ENCODE results near the gene DBT. TPM values are rescaled to one million over a fixed set of nuclear protein-coding genes. Genes with fewer than 3 reads are reported as not detected.
"Not testable (repeated sequence)": the region's sequence is repeated elsewhere in the genome, so short reads cannot be mapped to it uniquely, and the experiment has no call there.

The DBT gene
- total RNA-seq, 1 donor from 2014 or later, result 7.4 TPM

- TF ChIP-seq CTCF (IDR thresholded peaks at IDR 0.05; ENCODE audit: insufficient read depth, low read length, poor library complexity, severe bottlenecking), result no peak
- Histone ChIP-seq H3K27me3 (ENCODE audit: control insufficient read depth, insufficient read depth, low read length) (no peaks in the 10 kb centered on the region), H3K36me3 (ENCODE audit: control insufficient read depth, insufficient read depth, low read length) (no peaks in the 10 kb centered on the region), H3K4me3 (ENCODE audit: low read depth, low read length) (no peak overlapping the region)
- no peak for DNase-seq (ENCODE audit: low read depth)
These were observed 31.8 kb downstream of the DBT start for GRCh38 chr1:100217834-100218233.

- H3K36me3 ChIP-seq (ENCODE audit: control insufficient read depth, insufficient read depth, low read length), result no peaks in the 10 kb centered on the region
- H3K4me3 ChIP-seq (ENCODE audit: low read depth, low read length), result no peak overlapping the region
- no peak for DNase-seq (ENCODE audit: low read depth)
- no peak for TF ChIP-seq CTCF (IDR thresholded peaks at IDR 0.05; ENCODE audit: insufficient read depth, low read length, poor library complexity, severe bottlenecking)
- H3K27me3 ChIP-seq (ENCODE audit: control insufficient read depth, insufficient read depth, low read length), result no peaks in the 10 kb centered on the region
These were observed 34.5 kb downstream of the DBT start for GRCh38 chr1:100215101-100215500.

GRCh38 chr1:100213141-100213540 is 36.5 kb downstream of the DBT start:
- H3K27me3 ChIP-seq (ENCODE audit: control insufficient read depth, insufficient read depth, low read length), result no peaks in the 10 kb centered on the region
- no peaks in the 10 kb centered on the region for H3K36me3 ChIP-seq (ENCODE audit: control insufficient read depth, insufficient read depth, low read length)
- no peak for TF ChIP-seq CTCF (IDR thresholded peaks at IDR 0.05; ENCODE audit: insufficient read depth, low read length, poor library complexity, severe bottlenecking)
- H3K4me3 ChIP-seq (ENCODE audit: low read depth, low read length), result no peak overlapping the region
- DNase-seq (ENCODE audit: low read depth), result no peak

GRCh38 chr1:100206301-100206700 is 43.3 kb downstream of the DBT start:
- no peak for TF ChIP-seq CTCF (IDR thresholded peaks at IDR 0.05; ENCODE audit: insufficient read depth, low read length, poor library complexity, severe bottlenecking)
- H3K4me3 ChIP-seq (ENCODE audit: low read depth, low read length), result no peak overlapping the region
- H3K27me3 ChIP-seq (ENCODE audit: control insufficient read depth, insufficient read depth, low read length), result no peaks in the 10 kb centered on the region
- no peak for DNase-seq (ENCODE audit: low read depth)
- H3K36me3 ChIP-seq (ENCODE audit: control insufficient read depth, insufficient read depth, low read length), result no peaks in the 10 kb centered on the region

- not testable (repeated sequence) for H3K4me3 ChIP-seq (ENCODE audit: low read depth, low read length); H3K27me3 ChIP-seq (ENCODE audit: control insufficient read depth, insufficient read depth, low read length); DNase-seq (ENCODE audit: low read depth); H3K36me3 ChIP-seq (ENCODE audit: control insufficient read depth, insufficient read depth, low read length)
These were observed 44.0 kb downstream of the DBT start for GRCh38 chr1:100205593-100205992.

- not testable (repeated sequence) for DNase-seq (ENCODE audit: low read depth); H3K36me3 ChIP-seq (ENCODE audit: control insufficient read depth, insufficient read depth, low read length); H3K27me3 ChIP-seq (ENCODE audit: control insufficient read depth, insufficient read depth, low read length); H3K4me3 ChIP-seq (ENCODE audit: low read depth, low read length)
These were observed 44.5 kb downstream of the DBT start for GRCh38 chr1:100205103-100205502.

GRCh38 chr1:100202703-100203102 is 46.9 kb downstream of the DBT start:
- H3K4me3 ChIP-seq (ENCODE audit: low read depth, low read length); H3K36me3 ChIP-seq (ENCODE audit: control insufficient read depth, insufficient read depth, low read length); DNase-seq (ENCODE audit: low read depth); H3K27me3 ChIP-seq (ENCODE audit: control insufficient read depth, insufficient read depth, low read length): not testable (repeated sequence)

DNA sequence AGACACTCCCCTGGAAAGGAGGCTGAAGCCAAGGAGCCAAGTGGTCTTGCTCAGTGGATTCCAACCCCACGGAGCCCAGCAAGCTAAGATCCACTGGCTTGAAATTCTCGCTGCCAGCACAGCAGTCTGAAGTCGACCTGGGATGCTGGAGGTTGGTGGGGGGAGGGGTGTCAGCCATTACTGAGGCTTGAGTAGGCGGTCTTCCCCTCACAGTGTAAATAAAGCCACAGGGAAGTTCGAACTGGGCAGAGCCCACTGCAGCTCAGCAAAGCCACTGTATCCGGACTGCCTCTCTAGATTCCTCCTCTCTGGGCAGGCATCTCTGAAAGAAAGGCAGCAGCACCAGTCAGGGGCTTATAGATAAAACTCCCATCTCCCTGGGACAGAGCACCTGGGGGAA is 49.6 kb downstream of the DBT start:
- DNase-seq (ENCODE audit: low read depth); H3K27me3 ChIP-seq (ENCODE audit: control insufficient read depth, insufficient read depth, low read length); H3K4me3 ChIP-seq (ENCODE audit: low read depth, low read length); H3K36me3 ChIP-seq (ENCODE audit: control insufficient read depth, insufficient read depth, low read length): not testable (repeated sequence)
